HG02981 (cell line): ENCODE results near the gene SYNDIG1.

Source experiments
- ATAC-seq: cut with Tn5 transposase; IDR thresholded peaks from one replicate; pipeline ENCODE4 v1.9.1; 2021; ENCODE audit warnings: mild to moderate bottlenecking, moderate library complexity; ENCODE audit not compliant: unreplicated experiment

SYNDIG1 gene

GRCh38 chr20:24582373-24583168 lies 113.1 kb downstream of the SYNDIG1 start:
- no peak for ATAC-seq

GRCh38 chr20:24583169-24583792 lies 113.9 kb downstream of the SYNDIG1 start:
- no peak for ATAC-seq

- ATAC-seq, result no peak
Observed at GRCh38 chr20:24584078-24584477, 114.6 kb downstream of the SYNDIG1 start.

GRCh38 chr20:24584538-24585356 lies 115.3 kb downstream of the SYNDIG1 start:
- ATAC-seq, result no peak

- ATAC-seq, result no peak
Observed at GRCh38 chr20:24585796-24586522, 116.5 kb downstream of the SYNDIG1 start.

GRCh38 chr20:24586523-24586840 lies 117.1 kb downstream of the SYNDIG1 start:
- no peak for ATAC-seq

DNA sequence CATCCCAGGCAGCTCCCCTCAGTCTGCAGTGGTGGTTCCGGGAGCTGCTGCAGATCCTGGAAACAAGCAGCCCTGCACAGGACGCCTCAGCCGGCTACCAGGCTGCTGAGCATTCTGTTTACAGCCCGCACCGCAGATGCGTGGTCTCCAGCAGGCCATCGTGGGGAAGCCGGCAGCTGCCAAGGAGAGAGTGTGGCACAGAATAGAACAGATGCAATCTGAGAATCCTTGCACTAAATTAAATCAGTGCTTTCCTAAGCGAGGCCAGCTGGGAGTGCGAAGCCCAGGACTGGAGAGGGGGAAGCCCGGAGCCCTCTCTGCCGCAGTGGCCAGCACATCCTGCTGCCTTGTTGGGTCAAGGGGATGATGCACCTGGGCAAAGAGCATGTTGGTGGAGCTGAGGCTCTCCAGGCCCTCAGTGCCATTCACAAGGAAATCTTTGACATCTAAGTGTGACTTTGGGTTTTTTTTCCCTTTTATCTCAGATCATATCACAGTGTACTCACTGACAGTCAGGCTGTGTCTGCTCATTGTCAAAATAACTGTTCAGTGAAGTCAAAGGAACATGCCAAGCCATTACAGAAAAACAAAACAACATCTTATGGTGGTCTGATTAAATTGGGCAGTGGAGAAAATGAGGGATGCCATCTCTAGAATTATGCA lies 118.1 kb downstream of the SYNDIG1 start:
- ATAC-seq, result no peak

- no peak for ATAC-seq
Observed at GRCh38 chr20:24588047-24588635, 118.7 kb downstream of the SYNDIG1 start.

GRCh38 chr20:24588725-24589340 lies 119.4 kb downstream of the SYNDIG1 start:
- no peak for ATAC-seq

- ATAC-seq, result no peak
Observed at GRCh38 chr20:24589381-24589780, 120.0 kb downstream of the SYNDIG1 start.

DNA sequence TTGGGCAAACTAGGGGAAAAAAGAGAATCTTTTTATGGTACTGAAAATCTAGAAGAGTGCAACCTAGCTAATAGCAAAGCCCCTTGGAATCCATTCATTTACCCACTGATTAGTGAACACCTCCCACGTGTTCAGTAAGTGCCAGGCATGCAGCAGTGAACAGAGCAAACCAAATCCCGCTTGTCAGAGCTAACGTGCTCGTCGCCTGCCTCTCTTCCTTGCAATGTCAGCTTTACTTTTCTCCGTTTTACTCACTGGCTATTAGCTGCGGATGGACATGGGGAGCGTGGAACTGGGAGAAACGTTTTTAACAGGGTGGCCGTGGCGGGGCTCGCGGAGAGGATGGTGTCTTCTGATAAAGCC lies 120.4 kb downstream of the SYNDIG1 start:
- no peak for ATAC-seq

- ATAC-seq, result no peak
Observed at GRCh38 chr20:24590178-24590982, 121.0 kb downstream of the SYNDIG1 start.

GRCh38 chr20:24597051-24597450 lies 127.6 kb downstream of the SYNDIG1 start:
- no peak for ATAC-seq

DNA sequence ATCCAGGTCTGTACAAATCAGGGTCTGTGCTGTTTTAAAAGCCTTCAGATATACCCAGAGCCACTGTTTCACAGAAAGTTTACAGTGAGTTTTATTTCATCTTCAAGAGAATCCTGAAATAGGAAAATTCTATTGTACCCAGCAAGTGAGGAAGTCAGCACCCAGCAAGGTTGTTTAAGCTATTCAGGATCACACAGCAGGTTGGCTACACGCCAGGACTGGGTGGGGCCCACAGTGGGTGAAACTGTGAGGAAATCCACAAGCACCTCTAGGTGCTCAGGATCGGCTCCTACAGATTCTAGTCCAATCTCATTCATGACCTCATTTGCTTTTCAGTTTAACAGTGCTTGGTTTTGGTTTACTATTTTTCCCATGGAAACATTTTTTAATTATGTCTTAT lies 128.9 kb downstream of the SYNDIG1 start:
- no peak for ATAC-seq

- no peak for ATAC-seq
Observed at GRCh38 chr20:24598996-24599395, 129.6 kb downstream of the SYNDIG1 start.

DNA sequence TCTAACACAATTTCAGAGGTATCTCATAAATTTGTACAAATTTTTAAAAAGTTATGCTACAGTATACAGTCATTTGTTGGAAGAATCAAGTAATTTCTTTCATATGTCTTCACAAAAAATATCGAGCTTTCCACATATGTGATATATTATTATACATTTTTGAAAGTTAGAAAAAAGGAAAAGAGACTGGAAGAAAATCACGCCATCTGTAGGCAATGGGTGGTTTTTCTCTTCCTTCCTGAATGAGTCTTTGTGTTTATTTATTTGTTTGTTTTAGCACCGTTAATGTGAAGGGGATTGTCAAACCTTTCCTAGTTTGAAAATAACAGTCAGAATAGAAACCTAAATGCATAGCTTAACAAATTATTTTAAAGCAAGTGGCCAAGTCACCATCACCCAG lies 130.6 kb downstream of the SYNDIG1 start:
- ATAC-seq, result no peak

- ATAC-seq, result no peak
Observed at GRCh38 chr20:24603454-24603853, 134.0 kb downstream of the SYNDIG1 start.

GRCh38 chr20:24604966-24605665 lies 135.7 kb downstream of the SYNDIG1 start:
- ATAC-seq, result no peak
